GM12864 (cell line): Measurements from ENCODE around the gene CERK.

Source experiments
- DNase-seq: peaks from one replicate; pipeline ENCODE4 v3.0.0-alpha.2; 2011; ENCODE audit warnings: low read depth
- H3K4me3 ChIP-seq: 2 replicates; pipeline ENCODE4 v1.5.1; 2011; ENCODE audit warnings: mild to moderate bottlenecking, low read depth, low read length, control low read depth
- TF ChIP-seq, protein P1 (sequence below): IDR thresholded peaks from 2 replicates; pipeline ENCODE4 v1.5.1; 2011; ENCODE audit warnings: low read depth, mild to moderate bottlenecking, moderate library complexity, low read length, control low read depth, inconsistent platforms; ENCODE audit errors: missing control alignments

The CERK gene

GRCh38 chr22:46686221-46687047 is 51.6 kb downstream of the CERK start:
- TF ChIP-seq, protein P1, sequence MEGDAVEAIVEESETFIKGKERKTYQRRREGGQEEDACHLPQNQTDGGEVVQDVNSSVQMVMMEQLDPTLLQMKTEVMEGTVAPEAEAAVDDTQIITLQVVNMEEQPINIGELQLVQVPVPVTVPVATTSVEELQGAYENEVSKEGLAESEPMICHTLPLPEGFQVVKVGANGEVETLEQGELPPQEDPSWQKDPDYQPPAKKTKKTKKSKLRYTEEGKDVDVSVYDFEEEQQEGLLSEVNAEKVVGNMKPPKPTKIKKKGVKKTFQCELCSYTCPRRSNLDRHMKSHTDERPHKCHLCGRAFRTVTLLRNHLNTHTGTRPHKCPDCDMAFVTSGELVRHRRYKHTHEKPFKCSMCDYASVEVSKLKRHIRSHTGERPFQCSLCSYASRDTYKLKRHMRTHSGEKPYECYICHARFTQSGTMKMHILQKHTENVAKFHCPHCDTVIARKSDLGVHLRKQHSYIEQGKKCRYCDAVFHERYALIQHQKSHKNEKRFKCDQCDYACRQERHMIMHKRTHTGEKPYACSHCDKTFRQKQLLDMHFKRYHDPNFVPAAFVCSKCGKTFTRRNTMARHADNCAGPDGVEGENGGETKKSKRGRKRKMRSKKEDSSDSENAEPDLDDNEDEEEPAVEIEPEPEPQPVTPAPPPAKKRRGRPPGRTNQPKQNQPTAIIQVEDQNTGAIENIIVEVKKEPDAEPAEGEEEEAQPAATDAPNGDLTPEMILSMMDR = no peak
- DNase-seq = no peak
- H3K4me3 ChIP-seq = no peak overlapping the region

GRCh38 chr22:46684706-46685105 is 53.3 kb downstream of the CERK start:
- H3K4me3 ChIP-seq = no peak overlapping the region
- DNase-seq = peak; percentile 47
- TF ChIP-seq, protein P1 = no peak

GRCh38 chr22:46682011-46682731 is 55.9 kb downstream of the CERK start:
- DNase-seq = no peak
- no peak overlapping the region for H3K4me3 ChIP-seq
- TF ChIP-seq, protein P1 = no peak

DNA sequence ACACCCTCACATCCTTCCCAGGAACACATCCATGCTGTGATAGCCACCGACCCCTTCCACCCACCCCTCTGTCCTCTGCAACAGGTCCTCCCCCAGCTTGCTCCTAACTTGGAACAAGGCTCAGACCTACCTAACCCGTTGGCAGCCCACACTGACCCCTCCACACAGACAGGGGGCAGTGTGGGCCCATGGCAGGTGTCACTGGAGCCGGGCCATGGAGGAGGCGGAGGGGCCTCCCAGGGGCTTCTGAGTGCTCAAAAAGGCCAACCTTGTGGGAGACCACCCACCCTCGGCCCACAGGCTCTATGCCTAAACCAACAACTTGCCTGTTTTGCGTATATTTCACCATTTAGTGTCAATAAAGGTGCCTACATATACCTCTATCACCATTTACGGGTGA is 57.0 kb downstream of the CERK start:
- TF ChIP-seq, protein P1 = peak; percentile 70
- H3K4me3 ChIP-seq = no peak overlapping the region
- no peak for DNase-seq

- TF ChIP-seq, protein P1 = no peak
- no peak for DNase-seq
- no peak overlapping the region for H3K4me3 ChIP-seq
These were observed 58.3 kb downstream of the CERK start for GRCh38 chr22:46679706-46680269.

DNA sequence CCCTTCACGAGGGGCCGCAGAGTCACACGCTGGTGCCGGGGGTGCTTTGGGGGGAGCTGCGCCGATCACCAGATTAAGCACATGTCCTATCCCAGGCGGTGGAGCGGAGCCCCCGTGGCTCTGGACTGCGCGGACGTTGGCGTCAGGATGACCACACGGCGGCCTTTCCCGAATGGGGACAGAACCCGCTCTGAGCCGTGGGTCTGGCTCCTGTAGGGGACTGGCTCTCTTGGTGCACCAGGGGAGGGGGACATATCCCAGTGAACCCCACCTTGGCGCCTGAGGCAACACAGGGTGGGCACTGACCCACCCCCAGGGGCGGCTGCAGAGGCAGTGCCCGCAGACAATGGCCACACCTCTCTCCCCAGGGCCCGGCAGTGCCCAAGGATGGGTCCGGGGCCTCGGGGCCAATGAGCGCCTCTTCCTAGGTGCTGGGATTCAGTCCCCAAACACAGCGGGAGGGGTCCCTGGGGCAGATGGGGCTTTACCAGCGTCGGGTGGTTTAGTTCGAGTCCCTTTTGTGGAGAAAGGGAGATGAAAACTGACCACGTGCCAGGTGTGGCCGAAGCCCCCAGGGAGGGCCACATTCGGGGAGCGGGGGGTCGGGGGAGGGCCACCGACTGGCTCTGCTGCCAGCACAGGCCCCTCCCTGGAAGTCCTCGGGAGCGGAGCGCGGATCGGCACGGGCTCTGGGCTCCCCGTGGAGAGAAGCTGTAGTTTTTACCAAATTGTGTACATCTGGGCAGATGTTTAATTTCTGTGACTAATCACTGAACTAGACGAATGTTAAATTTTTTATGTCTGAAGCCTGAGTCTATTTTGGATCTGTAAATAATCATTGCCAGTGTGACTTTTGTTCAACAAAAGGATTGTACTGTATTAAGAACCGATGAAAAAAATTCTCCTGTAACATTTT is 59.0 kb downstream of the CERK start:
- DNase-seq = no peak
- H3K4me3 ChIP-seq = no peak overlapping the region
- TF ChIP-seq, protein P1 = no peak
